ENCODE data around the gene CCDC69. TPM values are rescaled to one million over a fixed set of nuclear protein-coding genes. Genes with fewer than 3 reads are reported as not detected.

The CCDC69 gene
- total RNA-seq, 2 experiments from 2014 or later, result 119 to 123 TPM

DNA sequence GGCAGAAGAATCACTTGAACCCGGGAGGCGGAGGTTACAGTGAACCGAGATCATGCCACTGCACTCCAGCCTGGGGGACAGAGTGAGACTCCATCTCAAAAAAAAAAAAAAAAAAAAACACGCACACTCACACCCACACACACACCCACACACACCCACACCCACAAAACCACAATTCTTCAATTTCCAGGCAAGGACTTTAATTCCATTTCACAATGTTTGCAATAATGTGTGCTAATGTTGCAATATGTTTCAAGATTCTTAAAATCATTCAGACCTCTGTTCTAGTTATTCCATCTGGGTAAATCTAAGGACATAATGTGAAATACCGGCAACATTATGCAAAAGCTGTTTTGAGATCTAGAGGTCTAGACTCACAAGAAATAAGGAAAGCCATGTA lies 28.3 kb downstream of the CCDC69 start:
- POLR2A ChIA-PET, result interaction anchor here (0.6 to 0.7 kb wide), 2 partner anchors 23 to 440 kb away, joined by 3 read pairs; no protein-coding TSS in a partner anchor
- no TSS peak for BruUV-seq (replicated peaks)

DNA sequence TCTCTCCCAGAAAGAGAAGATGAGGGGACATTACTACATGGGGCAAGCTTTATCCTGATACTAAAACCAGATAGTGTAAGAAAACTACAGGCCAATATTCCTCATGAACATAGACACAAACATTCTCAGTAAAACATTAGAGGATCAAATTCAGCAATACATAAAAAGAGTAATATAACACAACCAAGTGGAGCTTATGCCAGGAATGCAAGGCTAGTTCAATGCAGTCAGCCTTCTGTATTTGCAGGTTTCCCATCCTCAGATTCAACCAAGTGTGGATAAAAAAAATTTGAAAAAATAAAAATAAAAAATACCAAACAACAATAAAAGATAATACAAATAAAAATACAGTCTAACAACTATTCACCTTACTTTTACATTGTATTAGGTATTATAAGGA lies 31.3 kb downstream of the CCDC69 start:
- Histone ChIP-seq H3K4me2 (ENCODE audit: low read length) (no peak overlapping the region), H2AFZ (ENCODE audit: low read length) (no peak overlapping the region), H3K79me2 (ENCODE audit: insufficient read depth, low read depth, low read length) (peaks cover 14% of the 10 kb centered on the region), H4K20me1 (ENCODE audit: insufficient read depth, low read length) (no peaks in the 10 kb centered on the region), H3K27ac (ENCODE audit: low read depth, low read length, poor library complexity, severe bottlenecking) (no peak overlapping the region), H3K36me3 (ENCODE audit: insufficient read depth, low read length) (peaks cover 83% of the 10 kb centered on the region), H3K9me2 (ENCODE audit: insufficient read depth, low read length) (no peaks in the 10 kb centered on the region), H3K4me3 (ENCODE audit: low read depth, low read length, poor library complexity, severe bottlenecking) (no peak overlapping the region), H3K4me1 (ENCODE audit: insufficient read depth, low read length, poor library complexity, severe bottlenecking) (peaks cover 38% of the 10 kb centered on the region), H3K9me3 (ENCODE audit: low read length) (peaks cover 57% of the 10 kb centered on the region)
- TSS peak; percentile 6 for BruUV-seq (replicated peaks)
- peak; percentile 45 for DNase-seq (ENCODE audit: low spot score)
- TF ChIP-seq EZH2phosphoT487 (IDR thresholded peaks at IDR 0.05; ENCODE audit: borderline replicate concordance, low read depth, low read length), result no peak
- TF ChIP-seq, protein P1, sequence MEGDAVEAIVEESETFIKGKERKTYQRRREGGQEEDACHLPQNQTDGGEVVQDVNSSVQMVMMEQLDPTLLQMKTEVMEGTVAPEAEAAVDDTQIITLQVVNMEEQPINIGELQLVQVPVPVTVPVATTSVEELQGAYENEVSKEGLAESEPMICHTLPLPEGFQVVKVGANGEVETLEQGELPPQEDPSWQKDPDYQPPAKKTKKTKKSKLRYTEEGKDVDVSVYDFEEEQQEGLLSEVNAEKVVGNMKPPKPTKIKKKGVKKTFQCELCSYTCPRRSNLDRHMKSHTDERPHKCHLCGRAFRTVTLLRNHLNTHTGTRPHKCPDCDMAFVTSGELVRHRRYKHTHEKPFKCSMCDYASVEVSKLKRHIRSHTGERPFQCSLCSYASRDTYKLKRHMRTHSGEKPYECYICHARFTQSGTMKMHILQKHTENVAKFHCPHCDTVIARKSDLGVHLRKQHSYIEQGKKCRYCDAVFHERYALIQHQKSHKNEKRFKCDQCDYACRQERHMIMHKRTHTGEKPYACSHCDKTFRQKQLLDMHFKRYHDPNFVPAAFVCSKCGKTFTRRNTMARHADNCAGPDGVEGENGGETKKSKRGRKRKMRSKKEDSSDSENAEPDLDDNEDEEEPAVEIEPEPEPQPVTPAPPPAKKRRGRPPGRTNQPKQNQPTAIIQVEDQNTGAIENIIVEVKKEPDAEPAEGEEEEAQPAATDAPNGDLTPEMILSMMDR (conservative IDR thresholded peaks at IDR 0.05; ENCODE audit: low read length), result no peak
- POLR2A ChIA-PET, result interaction anchor here (0.6 to 2.3 kb wide), 11 partner anchors 10 to 672 kb away, joined by 3 to 8 read pairs (median 5); partner anchors contain the start of gene CCDC69
- CTCF ChIA-PET (ENCODE audit: unreplicated experiment), result no interaction called here
- intact Hi-C loops (cut with micrococcal nuclease; ENCODE audit: unreplicated experiment), result no loop called here

More for the DNA sequence above, 28.3 kb downstream of the CCDC69 start:
- Histone ChIP-seq H3K4me2 (ENCODE audit: low read length) (peak overlapping the region; percentile 65), H3K4me1 (ENCODE audit: insufficient read depth, low read length, poor library complexity, severe bottlenecking) (peaks cover 58% of the 10 kb centered on the region), H2AFZ (ENCODE audit: low read length) (no peak overlapping the region), H3K36me3 (ENCODE audit: insufficient read depth, low read length) (peaks cover 85% of the 10 kb centered on the region), H3K9me2 (ENCODE audit: insufficient read depth, low read length) (no peaks in the 10 kb centered on the region), H3K9me3 (ENCODE audit: low read length) (peaks cover 38% of the 10 kb centered on the region), H3K27ac (ENCODE audit: low read depth, low read length, poor library complexity, severe bottlenecking) (peak overlapping the region; percentile 92), H3K79me2 (ENCODE audit: insufficient read depth, low read depth, low read length) (peaks cover 13% of the 10 kb centered on the region), H4K20me1 (ENCODE audit: insufficient read depth, low read length) (no peaks in the 10 kb centered on the region), H3K4me3 (ENCODE audit: low read depth, low read length, poor library complexity, severe bottlenecking) (peak overlapping the region; percentile 25)
- intact Hi-C loops (cut with micrococcal nuclease; ENCODE audit: unreplicated experiment), result loop anchor here (1.0 to 2.0 kb wide), 4 partner anchors 19 to 61 kb away; no protein-coding TSS in a partner anchor
- TF ChIP-seq, protein P1 (conservative IDR thresholded peaks at IDR 0.05; ENCODE audit: low read length), result no peak
- TF ChIP-seq EZH2phosphoT487 (IDR thresholded peaks at IDR 0.05; ENCODE audit: borderline replicate concordance, low read depth, low read length), result no peak
- DNase-seq (ENCODE audit: low spot score), result no peak
- CTCF ChIA-PET (ENCODE audit: unreplicated experiment), result interaction anchor here (0.6 kb wide), 1 partner anchor 51 kb away, joined by 3 read pairs; no protein-coding TSS in a partner anchor

DNA sequence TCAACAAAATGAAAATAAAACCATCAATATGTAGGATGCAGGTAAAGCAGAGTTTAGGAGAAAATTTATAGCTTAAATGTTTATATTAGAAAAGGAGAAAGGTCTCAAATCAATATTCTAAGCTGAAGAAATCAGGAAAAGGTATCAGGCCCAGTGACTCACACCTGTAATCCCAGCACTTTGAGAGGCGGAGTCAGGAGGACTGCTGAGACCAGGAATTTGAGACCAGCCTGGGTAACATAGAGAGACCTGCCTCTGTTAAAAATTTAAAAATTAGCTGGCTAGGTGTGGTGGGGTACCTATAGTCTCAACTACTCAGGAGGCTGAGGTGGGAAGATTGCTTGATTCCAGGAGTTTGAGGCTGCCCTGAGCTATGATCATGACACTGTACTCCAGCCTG lies 32.2 kb downstream of the CCDC69 start:
- Histone ChIP-seq H3K27ac (ENCODE audit: low read depth, low read length, poor library complexity, severe bottlenecking) (no peak overlapping the region), H3K4me3 (ENCODE audit: low read depth, low read length, poor library complexity, severe bottlenecking) (no peak overlapping the region), H3K79me2 (ENCODE audit: insufficient read depth, low read depth, low read length) (peaks cover 14% of the 10 kb centered on the region), H3K36me3 (ENCODE audit: insufficient read depth, low read length) (peaks cover 89% of the 10 kb centered on the region), H3K4me2 (ENCODE audit: low read length) (no peak overlapping the region), H3K9me3 (ENCODE audit: low read length) (peaks cover 57% of the 10 kb centered on the region), H2AFZ (ENCODE audit: low read length) (no peak overlapping the region), H4K20me1 (ENCODE audit: insufficient read depth, low read length) (no peaks in the 10 kb centered on the region), H3K4me1 (ENCODE audit: insufficient read depth, low read length, poor library complexity, severe bottlenecking) (peaks cover 29% of the 10 kb centered on the region), H3K9me2 (ENCODE audit: insufficient read depth, low read length) (no peaks in the 10 kb centered on the region)
- ChIA-PET CTCF (ENCODE audit: unreplicated experiment) (interaction anchor here (0.9 kb wide), 1 partner anchor 17 kb away, joined by 3 read pairs; no protein-coding TSS in a partner anchor), POLR2A (interaction anchor here (0.6 to 1.4 kb wide), 19 partner anchors 9 to 1358 kb away, joined by 3 to 8 read pairs (median 5); partner anchors contain the start of gene CCDC69)
- intact Hi-C loops (cut with micrococcal nuclease; ENCODE audit: unreplicated experiment), result no loop called here
- no TSS peak for BruUV-seq (replicated peaks)
- TF ChIP-seq EZH2phosphoT487 (IDR thresholded peaks at IDR 0.05; ENCODE audit: borderline replicate concordance, low read depth, low read length), result no peak
- TF ChIP-seq, protein P1 (conservative IDR thresholded peaks at IDR 0.05; ENCODE audit: low read length), result no peak
- no peak for DNase-seq (ENCODE audit: low spot score)

All from OCI-LY7 (cell line).